ENCODE results near the gene BRD1.
"Not testable (repeated sequence)": the region's sequence is repeated elsewhere in the genome, so short reads cannot be mapped to it uniquely, and the experiment has no call there.

Gene BRD1

GRCh38 chr22:49767355-49768062, 60.2 kb downstream of the BRD1 start:
- no peak for DNase-seq

GRCh38 chr22:49765951-49766350, 61.7 kb downstream of the BRD1 start:
- DNase-seq: no peak

GRCh38 chr22:49765091-49765771, 62.4 kb downstream of the BRD1 start:
- DNase-seq: no peak

- DNase-seq: no peak
Observed at GRCh38 chr22:49764127-49764581, 63.5 kb downstream of the BRD1 start.

GRCh38 chr22:49763696-49764095, 64.0 kb downstream of the BRD1 start:
- no peak for DNase-seq

- no peak for DNase-seq
Observed at GRCh38 chr22:49763138-49763537, 64.5 kb downstream of the BRD1 start.

GRCh38 chr22:49762571-49762970, 65.1 kb downstream of the BRD1 start:
- not testable (repeated sequence) for DNase-seq

GRCh38 chr22:49761836-49762235, 65.8 kb downstream of the BRD1 start:
- no peak for DNase-seq

GRCh38 chr22:49760630-49761571, 66.8 kb downstream of the BRD1 start:
- DNase-seq: no peak

GRCh38 chr22:49760280-49760629, 67.4 kb downstream of the BRD1 start:
- DNase-seq: no peak

- DNase-seq: no peak
Observed at GRCh38 chr22:49756676-49757075, 71.0 kb downstream of the BRD1 start.

- DNase-seq: no peak
Observed at GRCh38 chr22:49756201-49756600, 71.5 kb downstream of the BRD1 start.

- no peak for DNase-seq
Observed at GRCh38 chr22:49755631-49756001, 72.1 kb downstream of the BRD1 start.

- no peak for DNase-seq
Observed at GRCh38 chr22:49754696-49755630, 72.7 kb downstream of the BRD1 start.

GRCh38 chr22:49753961-49754695, 73.5 kb downstream of the BRD1 start:
- DNase-seq: no peak

GRCh38 chr22:49753276-49753890, 74.3 kb downstream of the BRD1 start:
- no peak for DNase-seq

- no peak for DNase-seq
Observed at GRCh38 chr22:49752598-49753091, 75.0 kb downstream of the BRD1 start.

GRCh38 chr22:49751966-49752597, 75.6 kb downstream of the BRD1 start:
- DNase-seq: no peak

- DNase-seq: no peak
Observed at GRCh38 chr22:49751318-49751965, 76.2 kb downstream of the BRD1 start.

Data from cortex of kidney (tissue), 1 donor.